Measurements from ENCODE around the gene OR1A1. TPM values are rescaled to one million over a fixed set of nuclear protein-coding genes. Genes with fewer than 3 reads are reported as not detected.
"Not testable (repeated sequence)": the region's sequence is repeated elsewhere in the genome, so short reads cannot be mapped to it uniquely, and the experiment has no call there.

Gene OR1A1, protein sequence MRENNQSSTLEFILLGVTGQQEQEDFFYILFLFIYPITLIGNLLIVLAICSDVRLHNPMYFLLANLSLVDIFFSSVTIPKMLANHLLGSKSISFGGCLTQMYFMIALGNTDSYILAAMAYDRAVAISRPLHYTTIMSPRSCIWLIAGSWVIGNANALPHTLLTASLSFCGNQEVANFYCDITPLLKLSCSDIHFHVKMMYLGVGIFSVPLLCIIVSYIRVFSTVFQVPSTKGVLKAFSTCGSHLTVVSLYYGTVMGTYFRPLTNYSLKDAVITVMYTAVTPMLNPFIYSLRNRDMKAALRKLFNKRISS
- not detected in 2 replicates for total RNA-seq (2014; rRNA removed; shearing (Covaris generic))

DNA sequence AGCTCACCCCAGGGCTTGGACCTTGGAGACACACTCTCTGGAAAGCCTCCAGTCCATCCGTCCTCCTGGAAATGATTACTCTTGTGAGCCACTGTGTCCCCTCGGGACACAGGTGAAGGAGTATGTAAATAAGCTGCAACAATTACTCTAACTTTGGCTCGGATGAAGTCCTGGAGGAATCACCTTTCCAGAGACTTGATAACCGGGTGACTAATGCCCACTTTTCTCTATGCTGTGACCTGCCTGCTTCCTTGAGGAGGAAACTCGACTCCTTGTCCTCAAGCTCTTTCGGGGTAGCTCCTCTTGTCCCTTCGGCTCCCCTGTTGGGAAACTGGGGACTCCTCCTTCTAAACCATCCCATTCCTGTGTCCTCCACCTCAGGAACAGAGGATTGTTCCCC, at the start of gene OR1A1:
Gene OR1A1 (plus strand): TSS at position 301 of the 400 bp plus-strand sequence. CDS start 7,954 bp downstream, outside the sequence.
- Histone ChIP-seq H3K36me3 (replicated peaks; ENCODE audit: control insufficient read depth, insufficient read depth, low read length) (no peaks in the 10 kb centered on the region), H3K4me3 (ENCODE audit: insufficient read depth, low read depth, low read length) (no peak within 1 kb of the TSS), H3K27me3 (ENCODE audit: control insufficient read depth, insufficient read depth, low read length) (no peaks in the 10 kb centered on the region)
- DNase-seq: no peak

DNA sequence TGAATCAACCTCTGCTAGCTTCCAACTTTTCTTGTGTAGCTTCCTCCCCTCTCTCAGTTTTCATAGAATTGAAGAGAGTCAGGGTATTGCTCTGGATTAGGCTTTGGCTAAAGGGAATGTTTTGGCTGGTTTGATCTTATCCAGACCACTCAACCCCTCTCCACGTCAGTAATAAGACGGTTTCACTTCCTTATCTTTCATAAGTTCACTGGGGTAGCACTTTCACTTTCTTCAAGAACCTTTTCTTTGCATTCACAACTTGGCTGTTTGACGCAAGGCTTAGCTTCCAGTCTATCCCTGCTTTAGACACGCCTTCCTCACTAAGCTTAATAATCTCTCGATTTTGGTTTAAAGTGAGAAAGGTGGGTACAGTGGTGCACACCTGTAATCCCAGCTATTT, 39.9 kb upstream of the OR1A1 start:
- no peak overlapping the region for H3K4me3 ChIP-seq (ENCODE audit: insufficient read depth, low read depth, low read length)
- H3K27me3 ChIP-seq (ENCODE audit: control insufficient read depth, insufficient read depth, low read length): no peaks in the 10 kb centered on the region
- no peak for DNase-seq
- no peaks in the 10 kb centered on the region for H3K36me3 ChIP-seq (replicated peaks; ENCODE audit: control insufficient read depth, insufficient read depth, low read length)

DNA sequence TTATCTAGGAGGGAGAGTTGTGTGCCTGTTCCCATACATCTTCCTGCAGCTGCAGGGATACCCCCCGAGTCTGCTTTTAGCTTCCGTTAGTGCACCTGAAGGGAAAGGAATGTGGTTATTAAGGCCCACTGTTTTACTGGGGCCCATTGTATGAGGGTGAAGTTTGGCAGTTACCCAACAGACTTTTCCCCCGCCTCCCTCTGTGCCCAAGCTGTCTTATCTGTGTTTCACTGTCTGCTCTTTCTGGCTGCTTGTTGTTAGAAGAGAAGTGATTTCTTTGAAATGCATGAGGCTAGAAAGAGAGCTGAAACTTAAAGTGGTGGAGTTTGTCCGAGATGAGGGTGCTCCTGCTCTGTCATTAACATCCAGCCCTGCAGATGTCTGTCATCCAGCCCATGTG, 17.5 kb upstream of the OR1A1 start:
- Histone ChIP-seq H3K4me3 (ENCODE audit: insufficient read depth, low read depth, low read length) (no peak overlapping the region), H3K36me3 (replicated peaks; ENCODE audit: control insufficient read depth, insufficient read depth, low read length) (no peaks in the 10 kb centered on the region), H3K27me3 (ENCODE audit: control insufficient read depth, insufficient read depth, low read length) (no peaks in the 10 kb centered on the region)
- DNase-seq: no peak

DNA sequence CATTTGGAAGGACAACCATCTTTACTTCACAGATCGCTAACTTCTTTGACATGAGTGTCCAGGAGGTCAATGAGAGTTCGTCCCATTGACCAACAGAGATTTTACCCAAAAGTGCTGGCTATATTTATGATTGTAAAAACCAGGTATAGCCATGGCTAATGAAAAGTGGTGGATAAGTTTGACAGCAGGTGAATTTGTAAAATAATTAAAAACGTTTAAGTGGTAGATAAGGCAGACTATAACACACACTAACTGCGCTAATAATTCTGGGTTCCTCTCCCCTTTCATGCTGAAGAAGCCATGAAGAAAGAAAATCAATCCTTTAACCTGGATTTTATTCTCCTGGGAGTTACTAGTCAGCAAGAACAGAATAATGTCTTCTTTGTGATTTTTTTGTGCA, 10.2 kb upstream of the OR1A1 start, which contains the start of gene OR1A2:
Gene OR1A2 (plus strand): TSS at position 301 of the 400 bp plus-strand sequence. CDS start 0 bp downstream, at position 301.
- no peaks in the 10 kb centered on the region for H3K36me3 ChIP-seq (replicated peaks; ENCODE audit: control insufficient read depth, insufficient read depth, low read length)
- H3K4me3 ChIP-seq (ENCODE audit: insufficient read depth, low read depth, low read length): no peak within 1 kb of the TSS
- H3K27me3 ChIP-seq (ENCODE audit: control insufficient read depth, insufficient read depth, low read length): no peaks in the 10 kb centered on the region
- no peak for DNase-seq

DNA sequence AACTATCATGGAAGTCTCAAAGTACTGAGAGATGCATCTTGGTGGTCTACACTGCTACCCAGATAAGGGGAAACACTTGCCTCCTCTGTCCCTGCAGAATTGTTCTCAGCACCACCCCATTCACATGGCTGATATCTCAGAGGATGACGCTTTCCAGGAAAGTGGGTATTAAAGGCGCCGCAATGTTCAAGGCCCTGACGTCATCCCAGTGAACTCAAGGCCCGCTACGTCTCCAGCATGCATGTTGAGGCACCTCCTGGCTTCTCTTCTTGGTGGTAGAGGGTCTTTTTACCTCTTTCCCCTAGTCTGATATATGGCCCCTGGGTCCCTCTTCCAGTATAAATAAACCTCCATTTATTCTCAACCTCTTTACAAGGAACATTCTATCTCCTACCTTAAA, 1.0 kb downstream of the OR1A1 start:
- no peak for DNase-seq
- Histone ChIP-seq H3K27me3 (ENCODE audit: control insufficient read depth, insufficient read depth, low read length) (no peaks in the 10 kb centered on the region), H3K36me3 (replicated peaks; ENCODE audit: control insufficient read depth, insufficient read depth, low read length) (no peaks in the 10 kb centered on the region), H3K4me3 (ENCODE audit: insufficient read depth, low read depth, low read length) (no peak overlapping the region)

DNA sequence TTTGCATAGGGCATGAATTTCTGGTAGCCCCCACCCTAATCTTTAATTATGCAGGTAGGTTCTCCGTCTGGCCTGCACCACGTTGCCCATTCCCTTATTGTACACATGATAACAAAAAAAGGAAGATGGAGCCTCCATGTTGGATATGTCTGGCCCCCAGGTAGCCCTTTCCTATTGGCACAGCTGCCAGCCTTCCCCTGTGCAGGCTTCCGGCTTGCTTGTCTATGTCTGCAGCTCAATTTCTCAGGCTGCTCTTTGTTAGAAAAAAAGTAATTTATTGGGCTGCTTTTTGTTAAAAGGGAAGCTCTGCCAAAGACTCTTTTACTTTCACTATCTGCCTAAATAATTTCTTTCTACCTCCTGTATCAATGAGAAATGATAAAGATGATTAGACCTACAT, 5.5 kb downstream of the OR1A1 start:
- Histone ChIP-seq H3K36me3 (replicated peaks; ENCODE audit: control insufficient read depth, insufficient read depth, low read length) (no peaks in the 10 kb centered on the region), H3K4me3 (ENCODE audit: insufficient read depth, low read depth, low read length) (no peak overlapping the region), H3K27me3 (ENCODE audit: control insufficient read depth, insufficient read depth, low read length) (no peaks in the 10 kb centered on the region)
- DNase-seq: no peak

DNA sequence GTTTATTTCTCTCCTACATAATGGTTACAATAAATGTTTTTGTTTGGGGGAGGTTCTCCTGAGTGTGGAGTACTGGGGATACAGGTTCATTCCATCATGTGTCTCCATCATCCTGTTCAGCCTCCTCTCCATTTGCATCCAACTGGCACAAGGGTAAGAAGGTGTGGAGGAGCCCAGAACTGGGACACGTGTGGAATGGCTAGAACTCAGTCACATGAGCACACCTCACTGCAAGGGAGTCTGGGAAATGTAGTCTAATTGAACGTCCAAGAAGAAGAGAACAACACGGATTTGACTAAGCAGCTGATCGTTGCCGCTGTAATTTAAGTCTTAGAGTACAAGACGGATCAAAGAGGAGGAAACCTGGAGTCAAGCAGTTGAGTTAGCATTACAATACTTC, 6.1 kb downstream of the OR1A1 start:
- Histone ChIP-seq H3K4me3 (ENCODE audit: insufficient read depth, low read depth, low read length) (no peak overlapping the region), H3K36me3 (replicated peaks; ENCODE audit: control insufficient read depth, insufficient read depth, low read length) (no peaks in the 10 kb centered on the region), H3K27me3 (ENCODE audit: control insufficient read depth, insufficient read depth, low read length) (no peaks in the 10 kb centered on the region)
- no peak for DNase-seq

DNA sequence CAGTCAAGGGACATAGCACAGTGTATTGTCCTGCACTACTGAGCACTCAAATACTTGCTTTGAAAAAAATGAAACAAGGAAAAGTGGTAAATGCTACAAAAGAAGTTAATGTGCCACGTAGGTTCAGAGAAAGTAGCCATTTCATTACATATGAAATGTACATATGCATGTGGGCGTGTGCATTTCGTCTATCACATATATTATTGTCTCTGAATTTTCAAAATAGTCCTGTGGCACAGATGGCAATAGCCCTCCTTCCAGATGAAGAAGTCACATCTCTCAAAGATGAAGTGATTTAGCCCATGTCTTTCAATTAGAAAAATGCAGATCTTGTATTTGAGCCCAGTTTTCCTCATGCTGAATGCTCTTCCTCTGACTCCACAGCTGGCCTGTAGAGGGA, 12.5 kb downstream of the OR1A1 start:
- not testable (repeated sequence) for DNase-seq; H3K27me3 ChIP-seq (ENCODE audit: control insufficient read depth, insufficient read depth, low read length); H3K36me3 ChIP-seq (replicated peaks; ENCODE audit: control insufficient read depth, insufficient read depth, low read length); H3K4me3 ChIP-seq (ENCODE audit: insufficient read depth, low read depth, low read length)

DNA sequence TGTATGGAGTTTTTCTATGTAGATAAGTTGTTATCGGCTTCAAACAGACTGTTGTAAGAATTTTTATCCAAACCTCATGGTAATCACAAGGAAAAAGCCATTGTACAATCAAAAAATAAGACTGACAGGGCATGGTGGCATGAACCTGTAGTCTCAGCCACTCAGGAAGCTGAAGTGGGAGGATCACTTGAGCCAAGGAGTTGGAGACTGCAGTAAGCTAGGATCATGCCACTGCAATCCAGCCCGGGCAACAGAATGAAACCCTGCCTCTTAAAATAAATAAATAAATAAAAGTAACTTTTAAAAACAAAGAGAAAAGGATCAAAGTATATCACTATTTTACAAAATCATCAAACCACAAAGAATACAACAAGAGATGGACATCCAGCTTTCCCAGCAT, 14.4 kb downstream of the OR1A1 start:
- Histone ChIP-seq H3K27me3 (ENCODE audit: control insufficient read depth, insufficient read depth, low read length) (no peaks in the 10 kb centered on the region), H3K36me3 (replicated peaks; ENCODE audit: control insufficient read depth, insufficient read depth, low read length) (no peaks in the 10 kb centered on the region), H3K4me3 (ENCODE audit: insufficient read depth, low read depth, low read length) (no peak overlapping the region)
- DNase-seq: no peak

DNA sequence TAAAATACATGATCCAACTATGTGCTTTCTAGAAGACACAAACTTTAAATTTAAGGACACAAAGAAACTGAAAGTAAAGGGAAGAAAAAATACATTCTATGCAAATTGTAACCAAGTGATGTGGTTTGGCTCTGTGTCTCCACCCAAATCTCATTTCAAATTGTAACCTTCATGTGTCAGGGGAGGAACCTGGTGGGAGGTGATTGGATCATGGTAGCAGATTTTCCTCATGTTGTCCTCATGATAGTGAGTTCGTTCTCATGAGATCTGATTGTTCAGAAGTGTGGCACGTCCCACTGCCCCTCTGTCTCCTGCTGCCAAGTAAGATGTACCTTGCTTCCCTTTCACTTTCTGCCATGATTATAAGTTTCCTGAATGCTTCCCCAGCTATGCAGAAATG, 15.0 kb downstream of the OR1A1 start:
- H3K27me3 ChIP-seq (ENCODE audit: control insufficient read depth, insufficient read depth, low read length): no peaks in the 10 kb centered on the region
- no peak for DNase-seq
- H3K36me3 ChIP-seq (replicated peaks; ENCODE audit: control insufficient read depth, insufficient read depth, low read length): no peaks in the 10 kb centered on the region
- no peak overlapping the region for H3K4me3 ChIP-seq (ENCODE audit: insufficient read depth, low read depth, low read length)

DNA sequence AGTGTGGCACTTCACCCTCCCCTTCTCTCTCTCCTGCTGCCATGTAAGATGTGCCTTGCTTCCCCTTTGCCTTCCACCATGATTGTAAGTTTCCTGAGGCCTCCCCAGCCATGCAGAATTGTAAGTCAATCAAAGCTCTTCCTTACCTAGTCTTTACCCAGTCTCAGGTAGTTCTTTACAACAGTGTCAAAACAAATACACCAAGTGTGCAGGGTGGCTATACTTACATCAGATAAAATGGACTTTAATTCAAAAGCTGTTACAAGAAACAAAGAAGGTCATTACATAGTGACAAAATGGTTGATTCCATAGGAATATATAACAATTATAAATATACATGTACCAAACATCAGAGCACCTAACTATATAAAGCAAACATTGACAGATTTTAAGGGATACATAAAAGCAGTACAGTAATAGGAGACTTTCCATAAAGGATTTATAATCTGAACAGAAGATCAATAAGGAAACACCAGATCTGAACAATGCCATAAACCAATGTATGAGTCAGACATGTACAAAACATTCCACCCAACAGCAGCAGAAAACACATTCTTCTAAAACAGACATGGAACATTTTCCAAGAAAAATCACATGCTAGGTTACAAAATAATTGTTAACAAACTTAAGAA, 17.4 kb downstream of the OR1A1 start:
- H3K36me3 ChIP-seq (replicated peaks; ENCODE audit: control insufficient read depth, insufficient read depth, low read length); H3K4me3 ChIP-seq (ENCODE audit: insufficient read depth, low read depth, low read length); H3K27me3 ChIP-seq (ENCODE audit: control insufficient read depth, insufficient read depth, low read length); DNase-seq: not testable (repeated sequence)

DNA sequence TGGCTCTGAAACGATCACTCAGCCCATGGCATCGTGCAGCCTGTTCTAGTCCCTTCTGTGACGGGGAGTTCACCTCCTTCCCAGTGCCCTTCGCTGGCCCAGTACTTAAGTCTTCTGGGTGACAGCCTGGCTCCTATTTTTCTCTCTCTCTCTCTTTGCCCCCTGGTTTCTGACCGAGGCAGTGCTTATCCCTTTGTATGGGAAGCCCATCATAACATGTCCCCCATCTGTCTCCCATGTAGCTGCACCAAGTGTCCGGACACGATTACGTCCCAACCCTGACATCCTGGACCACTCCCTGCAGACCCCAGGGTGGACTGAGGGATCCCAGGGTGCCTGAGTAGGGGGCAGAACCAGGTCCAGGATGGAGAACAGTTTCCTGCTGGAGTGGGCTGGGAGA, 24.8 kb downstream of the OR1A1 start:
- not testable (repeated sequence) for H3K4me3 ChIP-seq (ENCODE audit: insufficient read depth, low read depth, low read length); H3K36me3 ChIP-seq (replicated peaks; ENCODE audit: control insufficient read depth, insufficient read depth, low read length); DNase-seq; H3K27me3 ChIP-seq (ENCODE audit: control insufficient read depth, insufficient read depth, low read length)

DNA sequence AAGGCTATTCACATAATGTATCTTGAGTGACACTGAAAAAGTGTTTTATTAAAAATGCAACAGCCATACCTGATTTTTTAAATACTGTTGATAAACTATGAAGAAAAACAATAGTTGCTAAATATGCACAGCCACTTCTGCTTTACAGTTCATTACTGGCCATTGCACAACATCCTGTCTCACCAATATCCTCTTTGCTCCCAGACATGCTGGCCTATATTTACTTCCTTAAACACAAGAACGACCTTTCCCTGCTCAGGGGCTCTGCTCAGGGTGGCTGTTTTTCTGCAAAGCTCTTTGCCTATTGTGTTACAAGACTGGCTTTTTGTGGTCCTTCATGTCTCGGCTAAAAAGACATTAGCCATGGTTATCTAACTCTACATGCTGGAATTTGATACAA, 31.2 kb downstream of the OR1A1 start:
- H3K4me3 ChIP-seq (ENCODE audit: insufficient read depth, low read depth, low read length); H3K27me3 ChIP-seq (ENCODE audit: control insufficient read depth, insufficient read depth, low read length); DNase-seq; H3K36me3 ChIP-seq (replicated peaks; ENCODE audit: control insufficient read depth, insufficient read depth, low read length): not testable (repeated sequence)

DNA sequence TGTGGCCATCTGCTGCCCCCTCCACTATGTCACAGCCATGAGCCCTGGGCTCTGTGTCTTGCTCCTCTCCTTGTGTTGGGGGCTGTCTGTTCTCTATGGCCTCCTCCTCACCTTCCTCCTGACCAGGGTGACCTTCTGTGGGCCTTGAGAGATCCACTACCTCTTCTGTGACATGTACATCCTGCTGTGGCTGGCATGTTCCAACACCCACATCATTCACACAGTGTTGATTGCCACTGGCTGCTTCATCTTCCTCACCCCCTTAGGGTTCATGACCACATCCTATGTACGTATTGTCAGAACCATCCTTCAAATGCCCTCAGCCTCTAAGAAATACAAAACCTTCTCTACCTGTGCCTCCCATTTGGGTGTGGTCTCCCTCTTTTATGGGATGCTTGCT, 33.6 kb downstream of the OR1A1 start:
- H3K4me3 ChIP-seq (ENCODE audit: insufficient read depth, low read depth, low read length); H3K36me3 ChIP-seq (replicated peaks; ENCODE audit: control insufficient read depth, insufficient read depth, low read length); H3K27me3 ChIP-seq (ENCODE audit: control insufficient read depth, insufficient read depth, low read length); DNase-seq: not testable (repeated sequence)

DNA sequence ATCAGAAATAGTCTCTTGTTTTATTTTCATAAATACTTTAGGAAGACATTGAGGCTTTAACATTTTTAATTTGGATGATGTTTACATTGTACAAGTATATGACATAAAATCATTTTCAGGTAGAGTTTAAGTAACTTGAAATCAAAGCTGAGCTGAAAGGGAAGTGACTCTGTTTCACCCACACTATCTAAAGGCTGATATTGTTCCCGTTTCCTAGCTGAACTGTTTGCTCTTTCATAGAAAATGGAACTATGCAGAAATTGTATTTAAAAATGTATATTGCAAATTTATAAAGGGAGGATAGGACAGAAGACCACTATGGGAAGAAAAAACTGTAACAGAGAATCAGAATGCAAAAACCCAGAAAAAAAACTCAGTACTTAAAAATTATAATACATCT, 37.4 kb downstream of the OR1A1 start:
- not testable (repeated sequence) for H3K27me3 ChIP-seq (ENCODE audit: control insufficient read depth, insufficient read depth, low read length); DNase-seq

More for the DNA sequence above, 37.4 kb downstream of the OR1A1 start:
- H3K36me3 ChIP-seq (replicated peaks; ENCODE audit: control insufficient read depth, insufficient read depth, low read length); H3K4me3 ChIP-seq (ENCODE audit: insufficient read depth, low read depth, low read length): not testable (repeated sequence)

Data from H7 (cell line).